Keratinocyte (primary cell): ENCODE measurements around the gene TCF7L2.

Source experiments
- EZH2 ChIP-seq: IDR thresholded peaks from one replicate; pipeline ENCODE4 v1.6.1; 2012; ENCODE audit warnings: inconsistent platforms, mild to moderate bottlenecking, low read length, moderate library complexity
- TF ChIP-seq, protein P1 (sequence below), 3 experiments: IDR thresholded peaks in 1 of 3; conservative IDR thresholded peaks in 1 of 3; optimal IDR thresholded peaks in 1 of 3; 2 replicates in 2 of 3; 3 replicates in 1 of 3; pipeline versions ENCODE3 to v1.5.1; 2011; ENCODE audit warnings: low read length in 3 of 3, mild to moderate bottlenecking in 3 of 3, moderate library complexity in 2 of 3, control low read depth in 1 of 3, inconsistent platforms in 1 of 3; ENCODE audit not compliant: insufficient read depth in 2 of 3; ENCODE audit errors: extremely low read depth in 1 of 3

DNA sequence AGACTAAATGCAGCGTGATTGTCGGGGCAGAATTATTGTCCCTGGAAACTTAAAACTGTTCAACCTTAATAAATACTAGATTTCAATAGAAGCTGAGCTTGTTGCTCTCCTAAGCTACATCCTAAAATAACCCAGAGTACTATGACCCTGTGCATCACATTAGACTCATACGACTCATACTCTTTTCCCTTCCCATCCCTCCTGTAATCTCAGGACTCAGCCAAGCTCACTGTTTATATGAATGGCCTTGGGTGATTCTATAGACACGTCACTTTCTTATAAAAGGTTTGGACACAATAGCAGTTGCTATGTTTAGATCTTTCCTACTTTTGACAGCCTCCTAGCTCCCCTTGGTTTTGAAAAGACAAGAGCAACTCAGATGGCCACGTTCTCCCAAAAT, 17.2 kb downstream of the TCF7L2 start:
- TF ChIP-seq, protein P1, sequence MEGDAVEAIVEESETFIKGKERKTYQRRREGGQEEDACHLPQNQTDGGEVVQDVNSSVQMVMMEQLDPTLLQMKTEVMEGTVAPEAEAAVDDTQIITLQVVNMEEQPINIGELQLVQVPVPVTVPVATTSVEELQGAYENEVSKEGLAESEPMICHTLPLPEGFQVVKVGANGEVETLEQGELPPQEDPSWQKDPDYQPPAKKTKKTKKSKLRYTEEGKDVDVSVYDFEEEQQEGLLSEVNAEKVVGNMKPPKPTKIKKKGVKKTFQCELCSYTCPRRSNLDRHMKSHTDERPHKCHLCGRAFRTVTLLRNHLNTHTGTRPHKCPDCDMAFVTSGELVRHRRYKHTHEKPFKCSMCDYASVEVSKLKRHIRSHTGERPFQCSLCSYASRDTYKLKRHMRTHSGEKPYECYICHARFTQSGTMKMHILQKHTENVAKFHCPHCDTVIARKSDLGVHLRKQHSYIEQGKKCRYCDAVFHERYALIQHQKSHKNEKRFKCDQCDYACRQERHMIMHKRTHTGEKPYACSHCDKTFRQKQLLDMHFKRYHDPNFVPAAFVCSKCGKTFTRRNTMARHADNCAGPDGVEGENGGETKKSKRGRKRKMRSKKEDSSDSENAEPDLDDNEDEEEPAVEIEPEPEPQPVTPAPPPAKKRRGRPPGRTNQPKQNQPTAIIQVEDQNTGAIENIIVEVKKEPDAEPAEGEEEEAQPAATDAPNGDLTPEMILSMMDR (optimal IDR thresholded peaks at IDR 0.05 in 1 of 3, IDR thresholded peaks at IDR 0.05 in 1 of 3, conservative IDR thresholded peaks at IDR 0.05 in 1 of 3; ENCODE audit: extremely low read depth in 1 of 3, insufficient read depth in 2 of 3, low read length in 3 of 3) = no peak
- no peak for TF ChIP-seq EZH2
